HepG2 (cell line): ENCODE results near the gene CAMTA2. TPM values are rescaled to one million over a fixed set of nuclear protein-coding genes. Genes with fewer than 3 reads are reported as not detected.
A peak's percentile ranks its signal among the peaks of the same experiment; 100 is the strongest.

ENCODE experiments used
- SETDB1 ChIP-seq: sonication (generic); formaldehyde crosslinking; IDR thresholded peaks from 2 replicates; pipeline ENCODE4 v1.5.1; 2020; ENCODE audit warnings: missing genetic modification reagents, mild to moderate bottlenecking, borderline replicate concordance
- TAF1 ChIP-seq: sonication (generic); formaldehyde crosslinking; IDR thresholded peaks from 2 replicates; pipeline ENCODE4 v1.4.0; 2020; ENCODE audit warnings: missing genetic modification reagents
- ZNF530 ChIP-seq: sonication (generic); formaldehyde crosslinking; IDR thresholded peaks from 2 replicates; pipeline ENCODE4 v1.5.0; 2020; ENCODE audit warnings: low read depth, mild to moderate bottlenecking, missing genetic modification reagents
- ZNF746 ChIP-seq: sonication (generic); formaldehyde crosslinking; IDR thresholded peaks from 2 replicates; pipeline ENCODE4 v1.8.0; 2022; ENCODE audit warnings: mild to moderate bottlenecking, missing genetic modification reagents
- ZNF883 ChIP-seq: sonication (generic); formaldehyde crosslinking; IDR thresholded peaks from 2 replicates; pipeline ENCODE4 v1.5.1; 2020; ENCODE audit warnings: mild to moderate bottlenecking, missing genetic modification reagents; ENCODE audit errors: not compliant biosample characterization
- polyA plus RNA-seq, 8 experiments: library from polyadenylated mRNA; depleted of rRNA in 3 of 8; stranded (reverse) in 7 of 8; unstranded in 1 of 8; fragments of >200 nt; fragmentation: Illumina TruSeq in 4 of 8; extraction: Trizol in 4 of 8; gene quantifications; 2 replicates each; pipeline versions ENCODE4 v1.2.1 to v1.2.3, GENCODE V29; 2011 to 2016; ENCODE audit warnings: low read depth in 4 of 8, missing spikeins in 1 of 8, mixed read lengths in 1 of 8; ENCODE audit not compliant: insufficient read depth in 1 of 8
- total RNA-seq, 5 experiments: library from RNA; depleted of rRNA; stranded (reverse); fragments of >200 nt; fragmentation: Illumina TruSeq; extraction: Trizol; gene quantifications; 2 replicates each; pipeline ENCODE4 v1.2.3, GENCODE V29; 2016; ENCODE audit warnings: low read depth in 1 of 5
- TF ChIP-seq, protein P1 (sequence below): sonication (generic); formaldehyde crosslinking; IDR thresholded peaks from 2 replicates; pipeline ENCODE4 v1.4.0; 2020; ENCODE audit warnings: mild to moderate bottlenecking, low read depth, missing genetic modification reagents
- TF ChIP-seq, protein P2 (sequence below): sonication (generic); formaldehyde crosslinking; IDR thresholded peaks from 2 replicates; pipeline ENCODE4 v1.4.0; 2020; ENCODE audit warnings: mild to moderate bottlenecking, missing genetic modification reagents
- TF ChIP-seq, protein P3 (sequence below): sonication (generic); formaldehyde crosslinking; IDR thresholded peaks from 2 replicates; pipeline ENCODE4 v1.8.0; 2022; ENCODE audit warnings: mild to moderate bottlenecking, missing genetic modification reagents, moderate library complexity
- TF ChIP-seq, protein P4 (sequence below): sonication (generic); formaldehyde crosslinking; IDR thresholded peaks from 2 replicates; pipeline ENCODE4 v1.4.0; 2020; ENCODE audit warnings: missing genetic modification reagents
- TF ChIP-seq, protein P5 (sequence below): sonication (generic); formaldehyde crosslinking; IDR thresholded peaks from 2 replicates; pipeline ENCODE4 v1.4.0; 2020; ENCODE audit warnings: missing genetic modification reagents, borderline replicate concordance
- TF ChIP-seq, protein P6 (sequence below): sonication (generic); formaldehyde crosslinking; IDR thresholded peaks from 2 replicates; pipeline ENCODE4 v1.4.0; 2020; ENCODE audit warnings: mild to moderate bottlenecking, missing genetic modification reagents
- TF ChIP-seq, protein P7 (sequence below): sonication (generic); formaldehyde crosslinking; IDR thresholded peaks from 2 replicates; pipeline ENCODE4 v1.4.0; 2020; ENCODE audit warnings: mild to moderate bottlenecking, missing genetic modification reagents

CAMTA2 gene
- total and polyA plus RNA-seq, 2 of the 13 experiments (the other 11 are each of a cell fraction or from before 2014, with no cell fraction given), result 4.1 to 7.1 TPM

DNA sequence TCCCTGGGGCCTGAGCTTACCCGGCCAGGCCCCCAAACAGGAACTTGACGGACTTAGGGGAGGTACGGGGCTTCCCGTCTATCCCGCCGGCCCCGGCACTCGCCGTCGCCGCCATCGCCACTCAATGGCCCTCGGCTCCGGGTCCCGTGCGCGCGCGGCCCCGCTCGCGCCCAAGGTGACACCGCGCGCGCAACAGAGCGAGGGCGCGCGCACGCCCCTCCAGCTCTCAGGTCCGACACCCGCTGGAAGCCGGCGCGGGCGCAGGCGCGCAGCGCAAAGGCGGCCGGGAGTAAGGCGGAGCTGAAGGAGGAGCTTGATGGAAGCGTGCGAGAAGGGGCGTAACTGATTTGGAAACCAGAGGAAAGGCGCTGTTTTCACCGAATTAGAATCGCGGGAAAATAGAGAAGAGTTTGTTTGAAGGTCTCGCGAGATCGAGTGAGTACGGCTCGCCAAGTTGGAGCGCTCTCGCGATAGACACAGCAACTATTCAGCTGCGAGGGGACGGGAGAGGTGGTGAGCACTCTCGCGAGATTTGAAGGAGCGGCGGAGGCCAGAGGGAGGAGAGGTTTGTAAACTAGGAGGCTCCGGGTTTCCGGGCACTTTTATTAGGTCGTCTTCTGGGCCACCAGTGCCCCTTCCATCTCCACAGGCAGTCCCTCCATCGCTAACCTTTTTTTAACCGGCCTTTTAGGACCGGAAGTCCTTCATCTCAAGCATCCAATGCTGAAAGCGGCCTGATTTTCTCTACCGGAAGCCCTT lies 47.5 kb downstream of the CAMTA2 start, which contains the start of the genes RNF167 and SLC25A11 (continued):
- TF ChIP-seq, protein P1, sequence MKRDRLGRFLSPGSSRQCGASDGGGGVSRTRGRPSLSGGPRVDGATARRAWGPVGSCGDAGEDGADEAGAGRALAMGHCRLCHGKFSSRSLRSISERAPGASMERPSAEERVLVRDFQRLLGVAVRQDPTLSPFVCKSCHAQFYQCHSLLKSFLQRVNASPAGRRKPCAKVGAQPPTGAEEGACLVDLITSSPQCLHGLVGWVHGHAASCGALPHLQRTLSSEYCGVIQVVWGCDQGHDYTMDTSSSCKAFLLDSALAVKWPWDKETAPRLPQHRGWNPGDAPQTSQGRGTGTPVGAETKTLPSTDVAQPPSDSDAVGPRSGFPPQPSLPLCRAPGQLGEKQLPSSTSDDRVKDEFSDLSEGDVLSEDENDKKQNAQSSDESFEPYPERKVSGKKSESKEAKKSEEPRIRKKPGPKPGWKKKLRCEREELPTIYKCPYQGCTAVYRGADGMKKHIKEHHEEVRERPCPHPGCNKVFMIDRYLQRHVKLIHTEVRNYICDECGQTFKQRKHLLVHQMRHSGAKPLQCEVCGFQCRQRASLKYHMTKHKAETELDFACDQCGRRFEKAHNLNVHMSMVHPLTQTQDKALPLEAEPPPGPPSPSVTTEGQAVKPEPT, result no peak; the same call in 1 of the 2 replicates
- TF ChIP-seq, protein P2, sequence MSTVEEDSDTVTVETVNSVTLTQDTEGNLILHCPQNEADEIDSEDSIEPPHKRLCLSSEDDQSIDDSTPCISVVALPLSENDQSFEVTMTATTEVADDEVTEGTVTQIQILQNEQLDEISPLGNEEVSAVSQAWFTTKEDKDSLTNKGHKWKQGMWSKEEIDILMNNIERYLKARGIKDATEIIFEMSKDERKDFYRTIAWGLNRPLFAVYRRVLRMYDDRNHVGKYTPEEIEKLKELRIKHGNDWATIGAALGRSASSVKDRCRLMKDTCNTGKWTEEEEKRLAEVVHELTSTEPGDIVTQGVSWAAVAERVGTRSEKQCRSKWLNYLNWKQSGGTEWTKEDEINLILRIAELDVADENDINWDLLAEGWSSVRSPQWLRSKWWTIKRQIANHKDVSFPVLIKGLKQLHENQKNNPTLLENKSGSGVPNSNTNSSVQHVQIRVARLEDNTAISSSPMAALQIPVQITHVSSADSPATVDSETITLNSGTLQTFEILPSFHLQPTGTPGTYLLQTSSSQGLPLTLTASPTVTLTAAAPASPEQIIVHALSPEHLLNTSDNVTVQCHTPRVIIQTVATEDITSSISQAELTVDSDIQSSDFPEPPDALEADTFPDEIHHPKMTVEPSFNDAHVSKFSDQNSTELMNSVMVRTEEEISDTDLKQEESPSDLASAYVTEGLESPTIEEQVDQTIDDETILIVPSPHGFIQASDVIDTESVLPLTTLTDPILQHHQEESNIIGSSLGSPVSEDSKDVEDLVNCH, result no peak
- TF ChIP-seq ZNF746 (CRISPR knock-in tag) (no peak), ZNF883 (CRISPR knock-in tag) (peak; percentile 30), TAF1 (peak; percentile 74), ZNF530 (CRISPR knock-in tag) (no peak), SETDB1 (CRISPR knock-in tag) (no peak)
- TF ChIP-seq, protein P3, sequence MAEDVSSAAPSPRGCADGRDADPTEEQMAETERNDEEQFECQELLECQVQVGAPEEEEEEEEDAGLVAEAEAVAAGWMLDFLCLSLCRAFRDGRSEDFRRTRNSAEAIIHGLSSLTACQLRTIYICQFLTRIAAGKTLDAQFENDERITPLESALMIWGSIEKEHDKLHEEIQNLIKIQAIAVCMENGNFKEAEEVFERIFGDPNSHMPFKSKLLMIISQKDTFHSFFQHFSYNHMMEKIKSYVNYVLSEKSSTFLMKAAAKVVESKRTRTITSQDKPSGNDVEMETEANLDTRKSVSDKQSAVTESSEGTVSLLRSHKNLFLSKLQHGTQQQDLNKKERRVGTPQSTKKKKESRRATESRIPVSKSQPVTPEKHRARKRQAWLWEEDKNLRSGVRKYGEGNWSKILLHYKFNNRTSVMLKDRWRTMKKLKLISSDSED (CRISPR knock-in tag), result no peak
- TF ChIP-seq, protein P4, sequence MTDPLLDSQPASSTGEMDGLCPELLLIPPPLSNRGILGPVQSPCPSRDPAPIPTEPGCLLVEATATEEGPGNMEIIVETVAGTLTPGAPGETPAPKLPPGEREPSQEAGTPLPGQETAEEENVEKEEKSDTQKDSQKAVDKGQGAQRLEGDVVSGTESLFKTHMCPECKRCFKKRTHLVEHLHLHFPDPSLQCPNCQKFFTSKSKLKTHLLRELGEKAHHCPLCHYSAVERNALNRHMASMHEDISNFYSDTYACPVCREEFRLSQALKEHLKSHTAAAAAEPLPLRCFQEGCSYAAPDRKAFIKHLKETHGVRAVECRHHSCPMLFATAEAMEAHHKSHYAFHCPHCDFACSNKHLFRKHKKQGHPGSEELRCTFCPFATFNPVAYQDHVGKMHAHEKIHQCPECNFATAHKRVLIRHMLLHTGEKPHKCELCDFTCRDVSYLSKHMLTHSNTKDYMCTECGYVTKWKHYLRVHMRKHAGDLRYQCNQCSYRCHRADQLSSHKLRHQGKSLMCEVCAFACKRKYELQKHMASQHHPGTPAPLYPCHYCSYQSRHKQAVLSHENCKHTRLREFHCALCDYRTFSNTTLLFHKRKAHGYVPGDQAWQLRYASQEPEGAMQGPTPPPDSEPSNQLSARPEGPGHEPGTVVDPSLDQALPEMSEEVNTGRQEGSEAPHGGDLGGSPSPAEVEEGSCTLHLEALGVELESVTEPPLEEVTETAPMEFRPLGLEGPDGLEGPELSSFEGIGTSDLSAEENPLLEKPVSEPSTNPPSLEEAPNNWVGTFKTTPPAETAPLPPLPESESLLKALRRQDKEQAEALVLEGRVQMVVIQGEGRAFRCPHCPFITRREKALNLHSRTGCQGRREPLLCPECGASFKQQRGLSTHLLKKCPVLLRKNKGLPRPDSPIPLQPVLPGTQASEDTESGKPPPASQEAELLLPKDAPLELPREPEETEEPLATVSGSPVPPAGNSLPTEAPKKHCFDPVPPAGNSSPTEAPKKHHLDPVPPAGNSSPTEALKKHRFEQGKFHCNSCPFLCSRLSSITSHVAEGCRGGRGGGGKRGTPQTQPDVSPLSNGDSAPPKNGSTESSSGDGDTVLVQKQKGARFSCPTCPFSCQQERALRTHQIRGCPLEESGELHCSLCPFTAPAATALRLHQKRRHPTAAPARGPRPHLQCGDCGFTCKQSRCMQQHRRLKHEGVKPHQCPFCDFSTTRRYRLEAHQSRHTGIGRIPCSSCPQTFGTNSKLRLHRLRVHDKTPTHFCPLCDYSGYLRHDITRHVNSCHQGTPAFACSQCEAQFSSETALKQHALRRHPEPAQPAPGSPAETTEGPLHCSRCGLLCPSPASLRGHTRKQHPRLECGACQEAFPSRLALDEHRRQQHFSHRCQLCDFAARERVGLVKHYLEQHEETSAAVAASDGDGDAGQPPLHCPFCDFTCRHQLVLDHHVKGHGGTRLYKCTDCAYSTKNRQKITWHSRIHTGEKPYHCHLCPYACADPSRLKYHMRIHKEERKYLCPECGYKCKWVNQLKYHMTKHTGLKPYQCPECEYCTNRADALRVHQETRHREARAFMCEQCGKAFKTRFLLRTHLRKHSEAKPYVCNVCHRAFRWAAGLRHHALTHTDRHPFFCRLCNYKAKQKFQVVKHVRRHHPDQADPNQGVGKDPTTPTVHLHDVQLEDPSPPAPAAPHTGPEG (CRISPR knock-in tag), result peak; percentile 76
- TF ChIP-seq, protein P5, sequence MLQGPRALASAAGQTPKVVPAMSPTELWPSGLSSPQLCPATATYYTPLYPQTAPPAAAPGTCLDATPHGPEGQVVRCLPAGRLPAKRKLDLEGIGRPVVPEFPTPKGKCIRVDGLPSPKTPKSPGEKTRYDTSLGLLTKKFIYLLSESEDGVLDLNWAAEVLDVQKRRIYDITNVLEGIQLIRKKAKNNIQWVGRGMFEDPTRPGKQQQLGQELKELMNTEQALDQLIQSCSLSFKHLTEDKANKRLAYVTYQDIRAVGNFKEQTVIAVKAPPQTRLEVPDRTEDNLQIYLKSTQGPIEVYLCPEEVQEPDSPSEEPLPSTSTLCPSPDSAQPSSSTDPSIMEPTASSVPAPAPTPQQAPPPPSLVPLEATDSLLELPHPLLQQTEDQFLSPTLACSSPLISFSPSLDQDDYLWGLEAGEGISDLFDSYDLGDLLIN (CRISPR knock-in tag), result no peak; the same call in 1 of the 2 replicates
- TF ChIP-seq, protein P6, sequence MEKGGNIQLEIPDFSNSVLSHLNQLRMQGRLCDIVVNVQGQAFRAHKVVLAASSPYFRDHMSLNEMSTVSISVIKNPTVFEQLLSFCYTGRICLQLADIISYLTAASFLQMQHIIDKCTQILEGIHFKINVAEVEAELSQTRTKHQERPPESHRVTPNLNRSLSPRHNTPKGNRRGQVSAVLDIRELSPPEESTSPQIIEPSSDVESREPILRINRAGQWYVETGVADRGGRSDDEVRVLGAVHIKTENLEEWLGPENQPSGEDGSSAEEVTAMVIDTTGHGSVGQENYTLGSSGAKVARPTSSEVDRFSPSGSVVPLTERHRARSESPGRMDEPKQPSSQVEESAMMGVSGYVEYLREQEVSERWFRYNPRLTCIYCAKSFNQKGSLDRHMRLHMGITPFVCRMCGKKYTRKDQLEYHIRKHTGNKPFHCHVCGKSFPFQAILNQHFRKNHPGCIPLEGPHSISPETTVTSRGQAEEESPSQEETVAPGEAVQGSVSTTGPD (CRISPR knock-in tag), result 0 out of 2 replicates have a peak, but pooled peaks have one; percentile 0
- TF ChIP-seq, protein P7, sequence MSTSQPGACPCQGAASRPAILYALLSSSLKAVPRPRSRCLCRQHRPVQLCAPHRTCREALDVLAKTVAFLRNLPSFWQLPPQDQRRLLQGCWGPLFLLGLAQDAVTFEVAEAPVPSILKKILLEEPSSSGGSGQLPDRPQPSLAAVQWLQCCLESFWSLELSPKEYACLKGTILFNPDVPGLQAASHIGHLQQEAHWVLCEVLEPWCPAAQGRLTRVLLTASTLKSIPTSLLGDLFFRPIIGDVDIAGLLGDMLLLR (CRISPR knock-in tag), result 0 out of 2 replicates have a peak, but pooled peaks have one; percentile 27
